Neural progenitor cell (in vitro differentiated cells): ENCODE measurements around the gene EDDM3A. TPM values are rescaled to one million over a fixed set of nuclear protein-coding genes. Genes with fewer than 3 reads are reported as not detected.

Experiments used
- DNase-seq: peaks from one replicate; pipeline ENCODE4 v3.0.0-alpha.2; 2016; ENCODE audit warnings: low spot score
- H2AFZ ChIP-seq: fragments of 200-600 bp; sonication (generic); replicated peaks from 2 replicates; pipeline ENCODE4 v1.6.1; 2016; ENCODE audit warnings: antibody characterized with exemption
- H3F3A ChIP-seq: fragments of 200-600 bp; sonication (generic); 2 replicates; pipeline ENCODE4 v1.6.1; 2016; ENCODE audit warnings: antibody characterized with exemption, low read depth
- H3K27ac ChIP-seq: fragments of 200-600 bp; sonication (generic); 2 replicates; pipeline ENCODE4 v1.5.1; 2016; ENCODE audit warnings: mild to moderate bottlenecking
- H3K27me3 ChIP-seq: fragments of 200-600 bp; sonication (generic); 2 replicates; pipeline ENCODE4 v1.6.1; 2016; ENCODE audit warnings: mild to moderate bottlenecking, moderate library complexity
- H3K36me3 ChIP-seq: fragments of 200-600 bp; sonication (generic); 2 replicates; pipeline ENCODE4 v1.5.1; 2016
- H3K4me1 ChIP-seq: fragments of 200-600 bp; sonication (generic); 2 replicates; pipeline ENCODE4 v1.6.1; 2016; ENCODE audit warnings: mixed run types
- H3K4me2 ChIP-seq: fragments of 200-600 bp; sonication (generic); 2 replicates; pipeline ENCODE4 v1.6.1; 2016
- H3K4me3 ChIP-seq: fragments of 200-600 bp; sonication (generic); 2 replicates; pipeline ENCODE4 v1.5.1; 2016
- H3K79me2 ChIP-seq: fragments of 200-600 bp; sonication (generic); 2 replicates; pipeline ENCODE4 v1.6.1; 2016; ENCODE audit warnings: low read depth
- H3K9ac ChIP-seq: fragments of 200-600 bp; sonication (generic); 2 replicates; pipeline ENCODE4 v1.6.1; 2016
- H3K9me3 ChIP-seq: fragments of 200-600 bp; sonication (generic); 2 replicates; pipeline ENCODE4 v1.5.1; 2016; ENCODE audit warnings: low read depth
- H4K20me1 ChIP-seq: fragments of 200-600 bp; sonication (generic); 2 replicates; pipeline ENCODE4 v1.6.1; 2016; ENCODE audit warnings: low read depth
- H3K27ac Mint-ChIP-seq: 3 replicates; pipeline ENCODE4 v1.8.0; 2021; ENCODE audit warnings: mixed read lengths
- H3K27me3 Mint-ChIP-seq: 2 replicates; pipeline ENCODE4 v1.8.0; 2022; ENCODE audit warnings: low read depth, mild to moderate bottlenecking, inconsistent platforms, moderate library complexity, mixed read lengths; ENCODE audit not compliant: insufficient read depth
- H3K36me3 Mint-ChIP-seq: 3 replicates; pipeline ENCODE4 v1.8.0; 2021; ENCODE audit warnings: mixed read lengths
- H3K4me1 Mint-ChIP-seq: 3 replicates; pipeline ENCODE4 v1.8.0; 2021; ENCODE audit warnings: mixed read lengths
- H3K4me3 Mint-ChIP-seq: 3 replicates; pipeline ENCODE4 v1.8.0; 2021; ENCODE audit warnings: mild to moderate bottlenecking, moderate library complexity, mixed read lengths
- H3K9me3 Mint-ChIP-seq: 3 replicates; pipeline ENCODE4 v1.8.0; 2020; ENCODE audit warnings: mixed read lengths
- EZH2 ChIP-seq: fragments of 200-600 bp; sonication (generic); IDR thresholded peaks from 2 replicates; pipeline ENCODE4 v1.6.1; 2017; ENCODE audit warnings: antibody characterized with exemption, mild to moderate bottlenecking, moderate library complexity
- EZH2phosphoT487 ChIP-seq: fragments of 200-600 bp; sonication (generic); IDR thresholded peaks from 2 replicates; pipeline ENCODE4 v1.6.1; 2017; ENCODE audit warnings: antibody characterized with exemption
- total RNA-seq: library from RNA; depleted of rRNA; stranded (reverse); fragments of >200 nt; gene quantifications from 2 replicates; pipeline ENCODE4 v1.2.3, GENCODE V29; 2015; ENCODE audit warnings: low replicate concordance
- TF ChIP-seq, protein P1 (sequence below): fragments of 200-600 bp; sonication (generic); IDR thresholded peaks from 2 replicates; pipeline ENCODE4 v1.5.1; 2017; ENCODE audit warnings: antibody characterized with exemption, mild to moderate bottlenecking

The EDDM3A gene
- total RNA-seq, 1 donor from 2014 or later, result not detected

DNA sequence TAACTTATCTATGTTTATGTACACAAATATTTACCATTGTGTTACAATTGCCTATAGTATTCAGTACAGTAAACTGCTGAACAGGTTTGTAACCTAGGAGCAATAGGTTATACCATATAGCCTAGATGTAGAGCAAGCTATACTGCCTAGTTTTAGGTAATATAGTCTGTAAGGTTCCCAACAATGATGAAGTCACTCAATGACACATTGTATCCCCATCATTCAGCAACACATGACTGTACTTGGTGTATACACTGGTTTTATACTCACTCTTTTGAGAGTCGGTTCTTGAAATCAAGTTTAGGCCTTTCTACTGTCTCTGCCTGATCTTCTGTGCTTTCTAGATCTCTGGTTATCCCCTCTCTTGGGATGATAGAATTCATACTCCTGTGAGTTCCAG lies 51.5 kb downstream of the EDDM3A start:
- Histone ChIP-seq H2AFZ (no peak overlapping the region), H4K20me1 (no peaks in the 10 kb centered on the region), H3K4me1 (peaks cover 18% of the 10 kb centered on the region), H3K79me2 (no peaks in the 10 kb centered on the region), H3K27ac (no peak overlapping the region), H3K4me3 (no peak overlapping the region), H3K27me3 (no peaks in the 10 kb centered on the region), H3F3A (no peaks in the 10 kb centered on the region), H3K4me2 (no peak overlapping the region), H3K36me3 (no peaks in the 10 kb centered on the region), H3K9ac (no peak overlapping the region), H3K9me3 (no peaks in the 10 kb centered on the region)
- TF ChIP-seq, protein P1, sequence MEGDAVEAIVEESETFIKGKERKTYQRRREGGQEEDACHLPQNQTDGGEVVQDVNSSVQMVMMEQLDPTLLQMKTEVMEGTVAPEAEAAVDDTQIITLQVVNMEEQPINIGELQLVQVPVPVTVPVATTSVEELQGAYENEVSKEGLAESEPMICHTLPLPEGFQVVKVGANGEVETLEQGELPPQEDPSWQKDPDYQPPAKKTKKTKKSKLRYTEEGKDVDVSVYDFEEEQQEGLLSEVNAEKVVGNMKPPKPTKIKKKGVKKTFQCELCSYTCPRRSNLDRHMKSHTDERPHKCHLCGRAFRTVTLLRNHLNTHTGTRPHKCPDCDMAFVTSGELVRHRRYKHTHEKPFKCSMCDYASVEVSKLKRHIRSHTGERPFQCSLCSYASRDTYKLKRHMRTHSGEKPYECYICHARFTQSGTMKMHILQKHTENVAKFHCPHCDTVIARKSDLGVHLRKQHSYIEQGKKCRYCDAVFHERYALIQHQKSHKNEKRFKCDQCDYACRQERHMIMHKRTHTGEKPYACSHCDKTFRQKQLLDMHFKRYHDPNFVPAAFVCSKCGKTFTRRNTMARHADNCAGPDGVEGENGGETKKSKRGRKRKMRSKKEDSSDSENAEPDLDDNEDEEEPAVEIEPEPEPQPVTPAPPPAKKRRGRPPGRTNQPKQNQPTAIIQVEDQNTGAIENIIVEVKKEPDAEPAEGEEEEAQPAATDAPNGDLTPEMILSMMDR, result no peak
- TF ChIP-seq EZH2 (no peak), EZH2phosphoT487 (no peak)
- peaks cover 2% of the 10 kb centered on the region for H3K27me3 Mint-ChIP-seq
- no peaks in the 10 kb centered on the region for H3K36me3 Mint-ChIP-seq
- H3K9me3 Mint-ChIP-seq, result no peaks in the 10 kb centered on the region
- no peak overlapping the region for H3K27ac Mint-ChIP-seq
- no peak for DNase-seq
- no peak overlapping the region for H3K4me3 Mint-ChIP-seq
- H3K4me1 Mint-ChIP-seq, result peaks cover 14% of the 10 kb centered on the region

Other genes with a start within 250 kb of the EDDM3A start
- not detected in 2 replicates for gene RNASE10, start 240.3 kb upstream of the EDDM3A start, total RNA-seq
- not detected in 2 replicates for gene RNASE9, start 184.8 kb upstream of the EDDM3A start, total RNA-seq
- not detected in 2 replicates for gene RNASE11, start 157.9 kb upstream of the EDDM3A start, total RNA-seq
- gene RNASE12, start 154.5 kb upstream of the EDDM3A start, total RNA-seq, result not detected in 2 replicates
- not detected in 2 replicates for gene OR6S1, start 104.2 kb upstream of the EDDM3A start, total RNA-seq
- 2.0 and 2.1 TPM in 2 replicates for gene RNASE4, start 61.3 kb upstream of the EDDM3A start, total RNA-seq
- 0.99 TPM in 1 of 2 replicates, not detected in the other for gene ANG, start 57.1 kb upstream of the EDDM3A start, total RNA-seq
- not detected in 2 replicates for gene EDDM3B, start 22.5 kb downstream of the EDDM3A start, total RNA-seq
- not detected in 2 replicates for gene RNASE6, start 35.4 kb downstream of the EDDM3A start, total RNA-seq
- 5.7 TPM in 1 of 2 replicates, not detected in the other for gene RNASE1, start 57.0 kb downstream of the EDDM3A start, total RNA-seq
- gene RNASE3, start 145.5 kb downstream of the EDDM3A start, total RNA-seq, result not detected in 2 replicates
- gene RNASE2, start 209.6 kb downstream of the EDDM3A start, total RNA-seq, result not detected in 2 replicates
- 126 and 155 TPM in 2 replicates for gene METTL17, start 244.1 kb downstream of the EDDM3A start, total RNA-seq